Stomach (tissue), 4 donors: ENCODE data around the gene PON2.

Experiments
- CTCF ChIP-seq, 7 experiments: fragments of 450-650 bp in 4 of 7; fragments of 200-600 bp in 3 of 7; sonication (generic) in 3 of 7; IDR thresholded peaks; one replicate each; pipeline ENCODE4 v1.5.1; 2016 to 2019; ENCODE audit warnings: antibody characterized with exemption in 7 of 7, control low read depth in 2 of 7, mild to moderate bottlenecking in 1 of 7
- POLR2A ChIP-seq, 4 donors: fragments of 450-650 bp; IDR thresholded peaks; one replicate each; pipeline ENCODE4 v1.6.1; 2016; ENCODE audit warnings: antibody characterized with exemption in 4 of 4, control low read depth in 2 of 4, mild to moderate bottlenecking in 1 of 4, moderate library complexity in 1 of 4
- POLR2AphosphoS5 ChIP-seq, 3 donors: sonication (generic); formaldehyde crosslinking; IDR thresholded peaks; one replicate each; pipeline ENCODE4 v1.6.1; 2016; ENCODE audit warnings: antibody characterized with exemption in 3 of 3

GRCh38 chr7:95367606-95368005 is 67.2 kb downstream of the PON2 start:
- TF ChIP-seq CTCF (IDR thresholded peaks at IDR 0.05) (no peak), POLR2A (IDR thresholded peaks at IDR 0.05) (no peak), POLR2AphosphoS5 (IDR thresholded peaks at IDR 0.05) (no peak)
